ENCODE measurements around the gene KCTD18.

- TF ChIP-seq POLR2AphosphoS5 (IDR thresholded peaks at IDR 0.05; ENCODE audit: low read depth, low read length) (no peak), SIN3A (IDR thresholded peaks at IDR 0.05; ENCODE audit: borderline replicate concordance, insufficient read depth, low read depth, low read length) (no peak), CTCF (IDR thresholded peaks at IDR 0.05) (no peak), TCF7L2 (IDR thresholded peaks at IDR 0.05; ENCODE audit: low read depth, low read length) (no peak), REST (IDR thresholded peaks at IDR 0.05; ENCODE audit: insufficient read depth in 1 of 2, low read depth in 2 of 2, low read length in 1 of 2) (no peak)
These were observed 58.4 kb downstream of the KCTD18 start for GRCh38 chr2:200451511-200451910.

All from Panc1 (cell line).